H1 (cell line): ENCODE data around the gene MBNL2. TPM values are rescaled to one million over a fixed set of nuclear protein-coding genes. Genes with fewer than 3 reads are reported as not detected.

Source experiments
- CTCF ChIA-PET: fragments of 300-600 bp; sonication (Branson Sonifier 250); formaldehyde crosslinking; loops from one replicate; lab custom pipeline; 2021; ENCODE audit not compliant: partially characterized antibody; lab: Charles Lee
- POLR2A ChIA-PET: fragments of 300-600 bp; sonication (Branson Sonifier 250); formaldehyde crosslinking; loops from one replicate; lab custom pipeline; 2021; ENCODE audit warnings: inconsistent platforms; ENCODE audit not compliant: partially characterized antibody; lab: Charles Lee
- DNase-seq, 2 experiments: peaks; one replicate each; pipeline versions ENCODE4 v3.0.0 to v3.0.0-alpha.2; 2010 to 2022; ENCODE audit warnings: low spot score in 2 of 2, low read depth in 1 of 2, mixed read lengths in 1 of 2
- FAIRE-seq: peaks from 2 replicates; lab custom pipeline; 2011; peaks lifted over from hg19 to GRCh38; lab: Jason Lieb, UNC
- H2AFZ ChIP-seq: 2 replicates; pipeline ENCODE4 v1.8.1; 2012; ENCODE audit warnings: low read length, inconsistent platforms
- H2AK5ac ChIP-seq: 2 replicates; pipeline ENCODE4 v1.6.1; 2013; ENCODE audit warnings: low read depth, low read length
- H2BK120ac ChIP-seq: replicated peaks from 2 replicates; pipeline ENCODE3; 2013; ENCODE audit warnings: low read depth, low read length, inconsistent platforms
- H2BK12ac ChIP-seq: 2 replicates; pipeline ENCODE4 v1.6.1; 2013; ENCODE audit warnings: low read depth, low read length
- H2BK15ac ChIP-seq: 2 replicates; pipeline ENCODE4 v1.6.1; 2013; ENCODE audit warnings: low read length
- H2BK20ac ChIP-seq: 2 replicates; pipeline ENCODE4 v1.6.1; 2013; ENCODE audit warnings: low read length
- H2BK5ac ChIP-seq: 2 replicates; pipeline ENCODE4 v1.6.1; 2013; ENCODE audit warnings: low read depth, low read length
- H3K14ac ChIP-seq: 2 replicates; pipeline ENCODE4 v1.6.1; 2013; ENCODE audit warnings: inconsistent platforms; ENCODE audit not compliant: insufficient read length
- H3K18ac ChIP-seq: 2 replicates; pipeline ENCODE4 v1.6.1; 2013; ENCODE audit warnings: low read length; ENCODE audit errors: extremely low read depth
- H3K23ac ChIP-seq: 2 replicates; pipeline ENCODE4 v1.6.1; 2013; ENCODE audit warnings: inconsistent platforms; ENCODE audit not compliant: insufficient read length
- H3K23me2 ChIP-seq: 2 replicates; pipeline ENCODE4 v1.6.1; 2013; ENCODE audit warnings: low read depth, low read length
- H3K27ac ChIP-seq: 2 replicates; pipeline ENCODE4 v1.6.1; 2011; ENCODE audit warnings: low read depth, low read length, inconsistent platforms
- H3K27me3 ChIP-seq, 4 experiments: replicated peaks in 1 of 4; 1 replicate in 1 of 4; 2 replicates in 3 of 4; pipeline versions ENCODE4 v1.6.1 to v1.8.1; 2011 to 2013; ENCODE audit warnings: low read length in 3 of 4, mild to moderate bottlenecking in 3 of 4, inconsistent platforms in 2 of 4, mixed read lengths in 2 of 4, moderate library complexity in 1 of 4; ENCODE audit not compliant: control insufficient read depth in 3 of 4, insufficient read depth in 3 of 4; ENCODE audit errors: extremely low read depth in 1 of 4
- H3K36me3 ChIP-seq, 4 experiments: 2 replicates each; pipeline versions ENCODE4 v1.6.1 to v1.8.1; 2011 to 2013; ENCODE audit warnings: mild to moderate bottlenecking in 4 of 4, low read length in 3 of 4, moderate library complexity in 2 of 4, control low read depth in 1 of 4, inconsistent platforms in 1 of 4; ENCODE audit not compliant: insufficient read depth in 4 of 4, control insufficient read depth in 2 of 4
- H3K4ac ChIP-seq: replicated peaks from 2 replicates; pipeline ENCODE3; 2013; ENCODE audit warnings: low read length, low read depth, mixed read lengths, inconsistent platforms; ENCODE audit not compliant: insufficient read length
- H3K4me1 ChIP-seq, 4 experiments: replicated peaks in 1 of 4; 1 replicate in 1 of 4; 2 replicates in 3 of 4; pipeline versions ENCODE4 v1.6.1 to v1.8.1; 2011 to 2013; ENCODE audit warnings: low read length in 3 of 4, inconsistent platforms in 2 of 4, mixed read lengths in 1 of 4; ENCODE audit not compliant: insufficient read depth in 4 of 4, control insufficient read depth in 3 of 4
- H3K4me2 ChIP-seq, 2 experiments: 2 replicates each; pipeline versions ENCODE4 v1.6.1 to v1.8.1; 2011 to 2013; ENCODE audit warnings: low read depth in 2 of 2, low read length in 2 of 2, control low read depth in 1 of 2, inconsistent platforms in 1 of 2, mild to moderate bottlenecking in 1 of 2; ENCODE audit not compliant: insufficient read depth in 1 of 2
- H3K4me3 ChIP-seq, 4 experiments: fragments of 200-600, 300-600 bp in 1 of 4; sonication (generic), shearing (Covaris generic), sonication (Bioruptor Twin) in 1 of 4; 2 replicates each; pipeline versions ENCODE4 v1.5.1 to v1.8.1; 2011 to 2016; ENCODE audit warnings: low read length in 4 of 4, low read depth in 3 of 4, control low read depth in 2 of 4, inconsistent platforms in 2 of 4, mild to moderate bottlenecking in 2 of 4, mixed read lengths in 1 of 4, moderate library complexity in 1 of 4; ENCODE audit not compliant: insufficient read depth in 2 of 4; ENCODE audit errors: extremely low read depth in 1 of 4
- H3K56ac ChIP-seq: replicated peaks from 2 replicates; pipeline ENCODE3; 2013; ENCODE audit warnings: low read depth, mild to moderate bottlenecking, mixed read lengths, low read length, inconsistent platforms; ENCODE audit not compliant: insufficient read length
- H3K79me1 ChIP-seq: 2 replicates; pipeline ENCODE4 v1.6.1; 2013; ENCODE audit warnings: low read depth, low read length, control low read depth
- H3K79me2 ChIP-seq, 2 experiments: 2 replicates each; pipeline versions ENCODE4 v1.6.1 to v1.8.1; 2012 to 2013; ENCODE audit warnings: low read length in 2 of 2, mild to moderate bottlenecking in 2 of 2, inconsistent platforms in 1 of 2; ENCODE audit not compliant: insufficient read depth in 2 of 2, control insufficient read depth in 1 of 2
- H3K9ac ChIP-seq, 4 experiments: replicated peaks in 1 of 4; 1 replicate in 1 of 4; 2 replicates in 3 of 4; pipeline versions ENCODE4 v1.6.1 to v1.8.1; 2011 to 2013; ENCODE audit warnings: low read depth in 3 of 4, low read length in 3 of 4, control low read depth in 2 of 4, mild to moderate bottlenecking in 2 of 4, moderate library complexity in 2 of 4, inconsistent platforms in 1 of 4; ENCODE audit errors: extremely low read depth in 1 of 4
- H3K9me3 ChIP-seq, 2 experiments: 2 replicates each; pipeline versions ENCODE4 v1.6.1 to v1.8.1; 2012 to 2013; ENCODE audit warnings: mild to moderate bottlenecking in 2 of 2, moderate library complexity in 2 of 2, control low read depth in 1 of 2, inconsistent platforms in 1 of 2, low read depth in 1 of 2, low read length in 1 of 2, mixed read lengths in 1 of 2; ENCODE audit not compliant: insufficient read depth in 2 of 2
- H4K20me1 ChIP-seq, 2 experiments: replicated peaks in 1 of 2; 2 replicates each; pipeline versions ENCODE3 to v1.8.1; 2011 to 2013; ENCODE audit warnings: inconsistent platforms in 2 of 2, low read length in 2 of 2, mild to moderate bottlenecking in 1 of 2; ENCODE audit not compliant: insufficient read depth in 2 of 2, control insufficient read depth in 1 of 2
- H4K5ac ChIP-seq: 2 replicates; pipeline ENCODE4 v1.6.1; 2013; ENCODE audit warnings: low read length, low read depth, mixed read lengths, inconsistent platforms; ENCODE audit not compliant: insufficient read length
- H4K8ac ChIP-seq: 2 replicates; pipeline ENCODE4 v1.8.0; 2013; ENCODE audit warnings: mild to moderate bottlenecking, moderate library complexity, low read length, inconsistent platforms; ENCODE audit not compliant: insufficient read depth; ENCODE audit errors: extremely low read depth
- H4K91ac ChIP-seq: replicated peaks from 2 replicates; pipeline ENCODE3; 2013; ENCODE audit warnings: low read length, mixed read lengths, inconsistent platforms; ENCODE audit not compliant: insufficient read length
- CTBP2 ChIP-seq: IDR thresholded peaks from 2 replicates; pipeline ENCODE4 v1.7.0; 2011; ENCODE audit warnings: borderline replicate concordance, mild to moderate bottlenecking, moderate library complexity, mixed read lengths, low read length; ENCODE audit not compliant: insufficient read depth, insufficient read length
- KDM1A ChIP-seq: fragments of 200-600, 300-600 bp; sonication (generic); IDR thresholded peaks from 2 replicates; pipeline ENCODE4 v1.7.1; 2016; ENCODE audit warnings: mild to moderate bottlenecking, low read length, borderline replicate concordance
- SAP30 ChIP-seq: fragments of 300-600 bp; sonication (generic); IDR thresholded peaks from 2 replicates; pipeline ENCODE4 v1.7.1; 2012; ENCODE audit warnings: low read length, moderate library complexity, mild to moderate bottlenecking, inconsistent platforms; ENCODE audit not compliant: insufficient read depth, insufficient replicate concordance
- SP1 ChIP-seq: IDR thresholded peaks from 2 replicates; pipeline ENCODE4 v1.6.1; 2011; ENCODE audit warnings: low read depth, low read length
- SP2 ChIP-seq: IDR thresholded peaks from 2 replicates; pipeline ENCODE4 v1.6.1; 2012; ENCODE audit warnings: mild to moderate bottlenecking, low read length, inconsistent platforms
- SUZ12 ChIP-seq: fragments of 200-600 bp; sonication (generic); IDR thresholded peaks from 2 replicates; pipeline ENCODE4 v1.6.1; 2012; ENCODE audit warnings: mild to moderate bottlenecking, inconsistent platforms, low read length, moderate library complexity, mixed read lengths
- WGBS, 2 experiments: shearing (Covaris generic) in 1 of 2; methylation state at CpG; one replicate each; pipeline versions ENCODE4 v1.1.6 to v1.1.7; 2013 to 2015; ENCODE audit warnings: low lambda C conversion rate in 2 of 2, mixed read lengths in 2 of 2, inconsistent platforms in 1 of 2, low coverage in 1 of 2, missing lambda C conversion rate in 1 of 2; ENCODE audit not compliant: insufficient replicate concordance in 2 of 2, insufficient coverage in 1 of 2, insufficient read length in 1 of 2; ENCODE audit errors: extremely low coverage in 1 of 2, missing lambda C conversion rate in 1 of 2; 5-methylcytosine and 5-hydroxymethylcytosine counted together
- polyA plus RNA-seq, 7 experiments: library from polyadenylated mRNA; depleted of rRNA in 3 of 7; stranded (reverse) in 5 of 7; unstranded in 2 of 7; fragments of >200 nt in 5 of 7; fragments of 200-250 nt in 2 of 7; gene quantifications; 1 replicate in 5 of 7; 2 replicates in 1 of 7; 4 replicates in 1 of 7; pipeline versions ENCODE4 v1.2.1 to v1.2.3, GENCODE V29; 2011 to 2013; ENCODE audit warnings: missing spikeins in 2 of 7, mixed read lengths in 2 of 7
- total RNA-seq: library from RNA; stranded (reverse); fragmentation: NEBNext Ultra II Directional; extraction: Animal tissue kit (Norgen Biotek cat#: 25700); gene quantifications from 2 replicates; pipeline ENCODE4 v1.2.1, GENCODE V29; 2021

MBNL2 gene
- total and polyA plus RNA-seq, 2 of the 8 experiments (the other 6 are each of a cell fraction or from before 2014, with no cell fraction given), result 1.0 to 2.6 TPM

- Histone ChIP-seq H2BK120ac (no peak overlapping the region), H4K8ac (no peak overlapping the region), H3K14ac (no peak overlapping the region), H4K91ac (no peak overlapping the region), H4K5ac (no peak overlapping the region), H2AFZ (no peak overlapping the region), H3K4me3 (no peak overlapping the region), H3K4me2 (no peak overlapping the region), H3K4me1 (peaks cover 0 to 6% (median 1%) of the 10 kb centered on the region in 4 experiments; a peak in 3 of 7 replicates)
- CTCF ChIA-PET, result no interaction called here
- TF ChIP-seq SAP30 (no peak), SUZ12 (no peak), SP1 (no peak), KDM1A (no peak), SP2 (no peak), CTBP2 (no peak)
- TF ChIP-seq, all 59 proteins: peak for 0
- Histone ChIP-seq H3K79me2 (no peaks in the 10 kb centered on the region), H3K79me1 (no peaks in the 10 kb centered on the region), H3K18ac (no peak overlapping the region), H3K27ac (no peak overlapping the region), H3K56ac (no peak overlapping the region), H3K4ac (no peak overlapping the region), H2BK20ac (no peak overlapping the region), H2BK12ac (no peak overlapping the region), H3K27me3 (no peaks in the 10 kb centered on the region), H3K23ac (no peak overlapping the region), H4K20me1 (no peaks in the 10 kb centered on the region), H2BK5ac (no peak overlapping the region), H3K36me3 (no peaks in the 10 kb centered on the region), H3K9me3 (no peaks in the 10 kb centered on the region), H2BK15ac (no peak overlapping the region), H3K23me2 (no peaks in the 10 kb centered on the region), H2AK5ac (no peak overlapping the region), H3K9ac (no peak overlapping the region)
- DNase-seq (no peak), FAIRE-seq (no peak)
- POLR2A ChIA-PET, result no interaction called here
- WGBS, 2 experiments, result 92% methylated on average over 7 of the region's 7 CpGs; no CpG with 5 or more reads in 1 of the 2 experiments
These were observed 85.2 kb downstream of the MBNL2 start for GRCh38 chr13:97307118-97307881.
